ENCODE data around the gene C1orf116.
A peak's percentile ranks its signal among the peaks of the same experiment; 100 is the strongest.

Gene C1orf116

DNA sequence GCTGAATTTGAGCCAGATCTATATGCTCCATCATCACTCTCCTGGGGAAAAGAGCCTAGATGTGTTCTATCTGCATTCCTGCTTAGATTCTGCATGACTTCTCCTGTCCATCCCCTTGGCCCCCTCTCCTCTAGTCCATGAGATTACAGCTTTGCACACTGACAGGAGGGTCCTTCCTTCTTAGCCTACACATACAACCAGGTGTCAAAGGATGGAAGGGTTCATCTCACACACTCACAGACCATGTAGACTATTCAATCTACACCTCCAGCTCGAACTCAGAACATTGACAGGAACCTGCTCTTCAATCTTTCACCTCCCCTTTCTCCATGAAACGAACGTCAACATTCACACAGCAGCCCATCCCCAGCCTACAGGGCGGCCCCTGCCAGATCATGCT is 13.8 kb downstream of the C1orf116 start:
- DNase-seq (ENCODE audit: low spot score) (no peak), ATAC-seq (ENCODE audit: low read depth) (no peak)
- Histone ChIP-seq H3K4me3 (ENCODE audit: severe bottlenecking) (no peak overlapping the region), H3K36me3 (ENCODE audit: low read depth) (peaks cover 33% of the 10 kb centered on the region), H3K4me1 (ENCODE audit: insufficient read depth, poor library complexity, severe bottlenecking) (peaks cover 48% of the 10 kb centered on the region), H3K9me3 (ENCODE audit: severe bottlenecking) (no peaks in the 10 kb centered on the region), H3K27me3 (ENCODE audit: insufficient read depth, poor library complexity, severe bottlenecking) (no peaks in the 10 kb centered on the region), H3K27ac (ENCODE audit: poor library complexity, severe bottlenecking) (peak overlapping the region; percentile 97)
- TF ChIP-seq, protein P1, sequence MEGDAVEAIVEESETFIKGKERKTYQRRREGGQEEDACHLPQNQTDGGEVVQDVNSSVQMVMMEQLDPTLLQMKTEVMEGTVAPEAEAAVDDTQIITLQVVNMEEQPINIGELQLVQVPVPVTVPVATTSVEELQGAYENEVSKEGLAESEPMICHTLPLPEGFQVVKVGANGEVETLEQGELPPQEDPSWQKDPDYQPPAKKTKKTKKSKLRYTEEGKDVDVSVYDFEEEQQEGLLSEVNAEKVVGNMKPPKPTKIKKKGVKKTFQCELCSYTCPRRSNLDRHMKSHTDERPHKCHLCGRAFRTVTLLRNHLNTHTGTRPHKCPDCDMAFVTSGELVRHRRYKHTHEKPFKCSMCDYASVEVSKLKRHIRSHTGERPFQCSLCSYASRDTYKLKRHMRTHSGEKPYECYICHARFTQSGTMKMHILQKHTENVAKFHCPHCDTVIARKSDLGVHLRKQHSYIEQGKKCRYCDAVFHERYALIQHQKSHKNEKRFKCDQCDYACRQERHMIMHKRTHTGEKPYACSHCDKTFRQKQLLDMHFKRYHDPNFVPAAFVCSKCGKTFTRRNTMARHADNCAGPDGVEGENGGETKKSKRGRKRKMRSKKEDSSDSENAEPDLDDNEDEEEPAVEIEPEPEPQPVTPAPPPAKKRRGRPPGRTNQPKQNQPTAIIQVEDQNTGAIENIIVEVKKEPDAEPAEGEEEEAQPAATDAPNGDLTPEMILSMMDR (IDR thresholded peaks at IDR 0.05; ENCODE audit: poor library complexity, severe bottlenecking), result no peak

GRCh38 chr1:207017615-207018559 is 14.7 kb downstream of the C1orf116 start:
- 0 out of 3 replicates have a peak, but pooled peaks have one; percentile 5 for ATAC-seq (ENCODE audit: low read depth)

DNA sequence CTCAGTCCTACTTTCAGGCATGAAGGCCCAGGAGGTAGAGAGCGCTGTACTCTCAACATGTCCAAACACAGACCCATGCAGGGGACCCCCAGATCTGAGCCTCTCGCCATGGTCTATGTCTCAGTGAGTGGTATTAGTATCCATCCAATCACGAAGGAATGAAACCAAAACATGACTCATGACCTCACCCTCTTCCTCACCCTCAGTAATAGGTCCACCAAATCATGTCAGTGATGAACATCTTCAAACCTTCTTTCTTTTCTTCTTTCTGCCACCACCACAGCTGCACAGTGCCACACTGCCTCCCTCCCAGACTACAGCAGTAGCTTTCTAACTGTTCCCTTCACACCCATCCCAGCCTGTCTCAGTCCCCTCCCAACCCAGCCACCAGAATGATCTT is 16.8 kb downstream of the C1orf116 start:
- no peak overlapping the region for H3K4me3 ChIP-seq (ENCODE audit: severe bottlenecking)
- no peaks in the 10 kb centered on the region for H3K9me3 ChIP-seq (ENCODE audit: severe bottlenecking)
- TF ChIP-seq, protein P1 (IDR thresholded peaks at IDR 0.05; ENCODE audit: poor library complexity, severe bottlenecking), result no peak
- ATAC-seq (ENCODE audit: low read depth) (no peak), DNase-seq (ENCODE audit: low spot score) (no peak)
- no peak overlapping the region for H3K27ac ChIP-seq (ENCODE audit: poor library complexity, severe bottlenecking)
- no peaks in the 10 kb centered on the region for H3K27me3 ChIP-seq (ENCODE audit: insufficient read depth, poor library complexity, severe bottlenecking)
- H3K36me3 ChIP-seq (ENCODE audit: low read depth), result peaks cover 3% of the 10 kb centered on the region
- H3K4me1 ChIP-seq (ENCODE audit: insufficient read depth, poor library complexity, severe bottlenecking), result peaks cover 30% of the 10 kb centered on the region

More at GRCh38 chr1:207017615-207018559, 14.7 kb downstream of the C1orf116 start:
- Histone ChIP-seq H3K27me3 (ENCODE audit: insufficient read depth, poor library complexity, severe bottlenecking) (no peaks in the 10 kb centered on the region), H3K27ac (ENCODE audit: poor library complexity, severe bottlenecking) (peak overlapping the region; percentile 97), H3K9me3 (ENCODE audit: severe bottlenecking) (no peaks in the 10 kb centered on the region), H3K36me3 (ENCODE audit: low read depth) (peaks cover 24% of the 10 kb centered on the region), H3K4me1 (ENCODE audit: insufficient read depth, poor library complexity, severe bottlenecking) (peaks cover 48% of the 10 kb centered on the region), H3K4me3 (ENCODE audit: severe bottlenecking) (no peak overlapping the region)
- TF ChIP-seq, protein P1 (IDR thresholded peaks at IDR 0.05; ENCODE audit: poor library complexity, severe bottlenecking), result no peak
- DNase-seq (ENCODE audit: low spot score), result no peak

DNA sequence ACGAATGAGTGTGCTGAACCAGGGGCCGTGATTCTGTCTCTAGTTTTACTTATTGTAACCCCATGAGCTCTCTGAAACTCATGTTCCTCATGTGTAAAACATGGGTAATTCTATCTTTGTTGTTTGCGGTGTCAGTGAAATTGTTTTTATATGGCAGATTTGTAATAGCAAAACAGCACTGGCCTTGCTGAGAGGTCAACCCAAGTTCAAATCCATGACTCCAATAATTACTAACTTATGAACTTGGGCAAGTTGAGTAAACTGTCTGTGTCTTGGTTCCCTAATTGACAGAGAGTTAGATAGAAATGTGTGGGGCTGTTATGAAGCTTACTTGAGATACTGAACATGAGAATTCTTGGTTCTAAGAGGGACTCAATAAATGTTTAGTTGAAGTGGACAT is 17.8 kb downstream of the C1orf116 start:
- H3K27ac ChIP-seq (ENCODE audit: poor library complexity, severe bottlenecking), result no peak overlapping the region
- DNase-seq (ENCODE audit: low spot score) (no peak), ATAC-seq (ENCODE audit: low read depth) (no peak)
- H3K36me3 ChIP-seq (ENCODE audit: low read depth), result no peaks in the 10 kb centered on the region
- no peak overlapping the region for H3K4me3 ChIP-seq (ENCODE audit: severe bottlenecking)
- H3K4me1 ChIP-seq (ENCODE audit: insufficient read depth, poor library complexity, severe bottlenecking), result peaks cover 19% of the 10 kb centered on the region
- TF ChIP-seq, protein P1 (IDR thresholded peaks at IDR 0.05; ENCODE audit: poor library complexity, severe bottlenecking), result no peak
- no peaks in the 10 kb centered on the region for H3K27me3 ChIP-seq (ENCODE audit: insufficient read depth, poor library complexity, severe bottlenecking)
- H3K9me3 ChIP-seq (ENCODE audit: severe bottlenecking), result no peaks in the 10 kb centered on the region
